GM19438 (cell line): ENCODE measurements around the gene MEN1.

Experiments used
- ATAC-seq: cut with Tn5 transposase; IDR thresholded peaks from one replicate; pipeline ENCODE4 v1.9.1; 2021; ENCODE audit warnings: low read depth; ENCODE audit not compliant: unreplicated experiment

Gene MEN1

DNA sequence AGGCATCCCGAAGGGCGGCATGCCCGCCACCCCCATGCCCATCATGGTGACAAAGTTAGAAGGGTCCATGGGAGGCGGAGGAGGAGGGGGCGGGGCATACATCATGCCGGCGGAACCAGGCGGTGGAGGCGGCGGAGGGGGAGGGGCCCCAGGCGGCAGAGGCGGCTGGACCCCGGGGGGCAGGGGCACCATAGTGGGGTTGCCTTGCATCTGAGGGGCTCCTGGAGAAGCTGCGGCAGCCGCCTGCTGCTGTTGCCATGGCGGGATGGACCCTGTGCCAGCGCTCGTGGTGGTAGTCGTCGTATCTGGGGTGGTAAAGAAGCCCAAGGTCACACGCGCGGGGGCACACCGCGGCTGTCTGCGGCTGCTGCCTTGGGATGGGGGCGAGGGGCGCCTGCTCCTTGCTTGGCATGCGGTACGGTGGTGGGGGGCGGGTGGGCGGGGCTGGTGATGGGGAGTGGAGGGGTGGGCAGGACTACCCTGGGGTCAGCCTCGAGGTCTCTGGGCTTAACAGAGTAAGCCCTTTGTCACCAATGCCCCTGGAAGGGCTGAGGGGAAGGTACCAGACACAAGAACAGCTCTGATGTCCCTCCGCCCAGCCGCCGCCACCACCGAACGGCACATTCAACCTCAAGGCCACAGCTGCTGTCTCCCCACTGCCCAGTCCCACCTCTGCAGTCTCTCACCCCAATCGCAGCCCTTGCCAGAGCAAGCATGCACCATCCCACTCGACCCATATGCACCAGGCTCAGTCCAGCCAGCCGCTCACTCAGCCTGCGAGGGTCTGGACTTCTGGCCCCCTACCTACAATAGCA is 44.3 kb downstream of the MEN1 start:
- no peak for ATAC-seq

DNA sequence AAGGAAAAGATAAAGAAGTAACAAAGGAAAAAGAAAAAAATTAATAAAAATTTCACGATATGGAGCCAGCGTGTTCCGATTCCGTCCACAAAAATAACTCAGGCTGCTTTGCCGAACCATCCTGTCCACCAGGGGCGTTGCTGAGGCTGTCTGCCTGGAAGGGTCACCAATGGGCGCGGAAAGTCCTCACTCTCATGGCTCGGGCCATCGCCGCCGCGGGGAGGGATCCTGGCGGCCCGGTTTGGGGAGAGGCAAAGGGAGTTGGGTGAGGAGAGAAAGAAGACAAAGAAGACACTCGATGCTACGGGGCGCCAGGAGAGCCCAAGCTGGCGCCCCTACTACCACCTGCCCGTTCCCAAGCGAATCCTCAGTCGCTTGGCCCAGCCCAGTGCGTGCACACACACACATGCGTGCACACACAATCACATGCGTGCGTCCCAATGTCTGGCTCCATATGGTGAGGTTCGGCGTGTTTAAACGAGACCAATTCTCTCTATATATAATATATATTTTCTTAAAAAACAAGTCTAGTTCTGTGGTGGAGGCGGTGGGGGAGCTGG is 45.0 kb downstream of the MEN1 start:
- no peak for ATAC-seq

DNA sequence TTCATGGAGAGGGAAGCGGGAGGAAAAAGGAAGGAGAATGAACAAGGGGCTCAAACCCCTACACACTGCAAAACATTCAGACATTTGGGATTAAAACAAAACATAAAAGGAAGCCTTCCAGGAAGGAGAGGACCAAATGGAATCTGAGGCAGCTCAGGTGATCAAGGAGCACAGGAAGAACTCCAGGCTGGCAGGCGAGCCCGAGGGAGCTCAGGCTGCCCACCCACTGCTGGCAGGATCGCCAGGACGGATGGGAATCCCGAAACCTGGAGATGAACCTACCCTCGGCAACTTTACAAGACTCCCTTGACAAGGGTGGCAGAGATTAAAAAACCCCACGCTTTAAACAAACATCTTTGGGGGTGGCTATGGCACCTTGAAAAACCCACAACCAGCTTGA is 45.6 kb downstream of the MEN1 start:
- no peak for ATAC-seq

DNA sequence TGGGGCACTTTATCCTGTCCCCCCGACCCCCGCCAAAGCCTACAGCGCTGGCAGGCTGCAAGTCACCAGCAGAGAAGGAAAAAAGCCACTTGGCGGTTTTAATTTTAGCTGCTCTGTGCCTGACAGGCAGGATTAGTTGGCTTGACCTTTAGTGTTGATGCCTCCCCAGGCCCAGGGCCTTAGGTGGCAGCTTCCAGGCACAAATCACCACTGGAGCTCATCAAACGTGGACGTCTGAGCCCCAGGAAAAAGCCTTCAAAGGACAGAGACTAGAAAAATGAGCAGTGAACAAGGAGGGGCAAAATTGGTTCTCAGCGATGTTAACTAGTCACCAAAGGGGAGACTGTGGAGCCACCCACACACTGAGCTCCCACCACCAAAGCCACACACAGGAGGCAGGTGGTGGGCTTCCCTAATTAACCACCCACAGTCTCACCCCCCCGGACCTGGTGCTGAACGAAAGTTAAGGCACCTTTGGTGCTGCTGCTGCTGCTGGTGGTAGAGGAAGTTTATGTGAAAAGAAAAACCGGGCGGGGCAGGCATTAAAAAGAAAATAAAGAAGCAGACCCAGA is 46.2 kb downstream of the MEN1 start:
- no peak for ATAC-seq

DNA sequence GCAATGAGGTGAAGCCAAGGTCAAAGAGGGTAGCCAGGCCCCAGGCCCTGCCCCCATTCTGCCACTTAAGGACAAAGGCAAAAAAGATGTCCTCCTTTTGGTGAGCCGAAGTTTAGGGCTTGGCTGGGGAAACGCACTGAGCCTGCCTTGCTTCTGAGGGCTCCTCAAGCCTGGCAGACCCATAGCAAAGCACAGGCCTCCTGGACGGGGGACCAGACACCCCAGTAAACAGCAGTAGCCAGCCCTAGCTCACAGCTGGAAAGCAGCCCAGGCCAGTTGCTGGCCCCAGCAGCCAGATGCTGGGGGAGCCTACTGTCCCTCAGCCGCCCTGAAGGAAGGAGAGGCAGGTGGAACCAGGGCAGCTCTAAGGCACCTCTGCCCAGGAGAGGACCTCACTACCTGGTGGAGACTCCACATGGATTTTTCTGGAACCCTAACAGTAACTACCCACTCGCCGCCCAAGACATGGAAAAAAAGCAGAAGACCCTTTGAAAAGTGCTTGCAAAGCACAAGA is 46.8 kb downstream of the MEN1 start:
- no peak for ATAC-seq

DNA sequence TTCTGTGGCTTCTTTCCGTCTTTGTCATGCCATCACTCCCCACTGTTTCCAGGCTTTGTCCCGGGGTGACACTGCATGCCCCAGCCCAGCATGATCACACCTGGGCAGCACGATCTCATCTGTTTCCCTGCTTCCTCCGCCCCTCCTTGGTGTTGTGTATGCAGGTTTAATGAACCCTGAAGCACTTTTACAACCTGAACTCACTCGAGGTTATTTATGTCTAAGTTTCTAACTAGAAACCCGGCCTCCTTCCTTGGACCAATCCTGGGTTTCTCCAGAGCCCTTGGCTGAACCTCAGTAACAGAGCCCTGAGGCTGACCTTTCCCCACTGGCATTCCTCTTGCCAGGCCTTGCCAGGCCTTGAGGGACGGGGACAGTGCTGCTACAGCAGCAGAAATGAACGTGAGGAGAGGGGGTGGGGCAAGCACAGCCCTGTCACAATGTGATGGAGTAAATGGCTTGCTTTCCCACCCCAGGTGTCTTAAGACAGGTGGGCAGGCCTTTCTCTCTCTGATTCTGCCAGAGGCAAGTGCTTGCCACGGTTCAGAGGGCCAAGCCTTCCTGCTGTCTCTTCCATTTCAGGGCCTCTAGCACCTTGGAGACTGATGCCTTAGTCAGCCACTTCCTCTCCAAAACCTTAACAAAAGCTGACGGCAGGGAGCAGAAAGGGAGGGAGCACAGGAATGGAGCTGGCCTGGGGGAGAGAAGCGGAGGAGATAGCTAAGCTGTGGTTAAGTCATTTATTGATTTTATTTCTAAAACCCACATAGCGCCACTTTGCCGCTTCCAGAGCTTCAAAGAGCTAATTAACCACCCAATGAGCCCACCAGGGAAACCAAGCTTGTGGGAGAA is 47.5 kb downstream of the MEN1 start:
- no peak for ATAC-seq

DNA sequence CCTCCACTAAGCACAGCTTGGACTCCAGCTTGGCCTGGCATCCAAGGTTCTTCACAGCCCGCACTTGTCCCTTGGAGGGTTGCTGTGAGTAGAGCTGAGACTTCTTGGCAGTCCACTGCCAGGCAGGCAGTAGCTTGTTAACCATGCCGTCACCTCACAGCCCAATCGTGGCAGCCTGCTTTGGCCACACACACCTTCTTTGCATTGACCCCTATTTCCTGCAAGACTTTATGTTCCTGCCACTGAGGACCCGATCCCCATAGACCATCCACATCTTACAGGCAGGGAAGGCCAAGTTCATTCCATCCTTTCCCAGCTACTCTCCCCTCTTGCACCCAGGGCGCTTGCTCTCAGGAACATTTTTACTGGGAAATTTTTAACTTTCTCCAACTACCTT is 48.1 kb downstream of the MEN1 start:
- ATAC-seq, result no peak

DNA sequence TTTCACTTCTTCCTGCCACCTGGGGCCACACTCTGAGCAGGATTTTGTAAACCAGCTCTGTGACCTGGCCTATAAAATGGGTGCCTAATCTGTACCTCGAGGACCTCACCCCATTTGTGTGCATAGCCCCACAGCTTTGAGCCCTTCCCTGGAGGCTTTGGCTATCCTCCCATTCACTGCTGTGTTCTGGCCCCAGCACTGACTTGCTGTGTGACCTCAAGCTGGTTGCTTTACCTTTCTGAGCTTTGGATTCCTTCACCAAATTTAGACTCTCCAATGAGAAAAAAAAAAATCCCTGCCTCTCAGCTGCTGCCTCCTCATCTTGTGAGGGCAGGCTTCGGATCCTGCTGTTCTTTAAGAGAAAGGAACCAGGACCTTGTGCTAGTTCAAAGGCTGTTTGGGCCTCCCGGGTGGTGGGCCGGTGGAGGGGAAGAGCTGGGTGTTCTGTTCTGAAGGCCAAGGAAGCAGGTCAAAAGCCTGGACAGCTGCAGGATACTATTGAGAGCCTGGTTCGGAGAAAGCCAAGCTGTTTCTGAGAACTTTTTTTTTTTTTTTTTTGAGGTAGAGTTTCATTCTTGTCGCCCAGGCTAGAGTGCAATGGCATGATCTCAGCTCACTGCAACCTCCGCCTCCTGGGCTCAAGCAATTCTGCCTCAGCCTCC is 49.5 kb downstream of the MEN1 start:
- no peak for ATAC-seq

DNA sequence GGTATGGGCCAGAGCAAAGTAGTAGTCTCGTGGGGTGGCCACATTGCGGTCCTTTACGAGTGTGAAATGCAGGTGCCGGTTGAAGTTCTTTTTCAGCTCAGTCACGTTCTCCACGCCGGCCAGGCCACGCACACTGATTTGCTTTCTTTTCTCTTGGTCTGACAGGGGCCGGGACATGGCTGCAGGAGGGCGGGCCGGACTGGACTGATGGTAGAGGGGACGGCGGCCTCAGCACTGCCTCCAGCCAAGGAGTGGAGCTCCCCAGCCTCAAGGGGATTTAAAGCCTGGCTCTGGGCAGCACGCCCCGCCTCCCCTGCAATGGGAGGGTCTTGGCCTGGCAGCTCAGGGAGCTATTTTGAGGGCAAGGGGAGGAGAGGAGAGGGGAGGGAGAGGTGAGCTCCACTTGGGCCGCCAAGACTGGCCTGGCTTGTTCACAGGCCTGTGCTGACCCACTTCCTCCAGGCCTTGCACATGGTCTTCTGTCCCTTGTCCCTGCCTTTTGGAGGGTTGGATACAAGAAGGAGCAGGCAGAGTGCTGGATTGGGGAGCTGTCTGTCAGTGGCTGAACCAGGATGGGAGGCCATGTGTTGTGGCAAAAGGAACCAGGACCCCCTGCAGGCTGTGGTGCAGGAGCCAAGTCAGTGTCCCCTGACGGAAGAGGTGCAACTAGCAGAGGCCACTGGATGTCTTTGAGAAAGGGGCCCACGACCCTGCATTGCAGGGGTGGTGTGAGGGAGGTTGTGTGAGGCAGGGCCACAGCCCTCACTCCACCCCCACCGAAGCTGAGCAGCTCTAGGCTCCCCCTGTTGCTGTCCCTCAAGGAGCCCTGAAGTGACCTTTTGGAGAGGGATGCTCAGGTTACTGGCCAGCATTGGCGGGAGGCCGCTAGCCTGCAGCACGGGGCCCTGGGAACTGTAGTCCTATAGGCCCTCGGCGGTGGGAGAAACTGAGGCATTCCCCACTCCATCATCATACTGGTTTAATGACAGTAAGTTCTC is 50.3 kb downstream of the MEN1 start, which contains the start of gene PYGM:
Gene PYGM (minus strand): TSS at position 253 of the 998 bp plus-strand sequence. CDS start 76 bp downstream, at position 177.
- no peak for ATAC-seq

DNA sequence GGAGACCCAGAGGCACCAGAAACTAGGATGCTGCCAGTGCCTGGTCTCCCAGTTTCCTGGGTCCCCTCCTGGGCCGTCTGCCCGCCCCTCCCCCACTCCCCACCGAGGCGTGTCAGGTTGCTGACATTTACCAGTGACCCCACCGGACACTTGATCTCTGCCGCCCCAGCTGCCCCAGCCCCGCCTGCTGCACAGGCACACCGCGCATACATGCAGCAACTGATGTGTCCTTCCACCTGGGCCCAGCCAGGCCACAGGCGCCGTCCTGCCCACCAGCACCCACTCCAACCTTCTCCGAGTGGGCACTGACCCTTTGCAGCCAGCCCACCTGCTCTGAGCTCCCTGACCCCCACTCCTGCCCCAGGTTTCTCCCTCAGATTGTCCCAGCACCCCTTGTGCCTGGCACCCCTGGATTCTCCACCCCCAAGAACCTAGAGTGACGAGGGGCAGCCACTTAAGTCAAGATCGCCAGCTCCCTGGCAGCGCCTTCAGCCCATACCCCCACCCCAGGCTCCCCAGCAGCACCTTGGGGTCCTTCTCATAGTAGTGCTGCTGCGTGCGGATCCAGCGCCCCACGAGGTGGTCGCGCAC is 51.1 kb downstream of the MEN1 start:
- ATAC-seq, result no peak

DNA sequence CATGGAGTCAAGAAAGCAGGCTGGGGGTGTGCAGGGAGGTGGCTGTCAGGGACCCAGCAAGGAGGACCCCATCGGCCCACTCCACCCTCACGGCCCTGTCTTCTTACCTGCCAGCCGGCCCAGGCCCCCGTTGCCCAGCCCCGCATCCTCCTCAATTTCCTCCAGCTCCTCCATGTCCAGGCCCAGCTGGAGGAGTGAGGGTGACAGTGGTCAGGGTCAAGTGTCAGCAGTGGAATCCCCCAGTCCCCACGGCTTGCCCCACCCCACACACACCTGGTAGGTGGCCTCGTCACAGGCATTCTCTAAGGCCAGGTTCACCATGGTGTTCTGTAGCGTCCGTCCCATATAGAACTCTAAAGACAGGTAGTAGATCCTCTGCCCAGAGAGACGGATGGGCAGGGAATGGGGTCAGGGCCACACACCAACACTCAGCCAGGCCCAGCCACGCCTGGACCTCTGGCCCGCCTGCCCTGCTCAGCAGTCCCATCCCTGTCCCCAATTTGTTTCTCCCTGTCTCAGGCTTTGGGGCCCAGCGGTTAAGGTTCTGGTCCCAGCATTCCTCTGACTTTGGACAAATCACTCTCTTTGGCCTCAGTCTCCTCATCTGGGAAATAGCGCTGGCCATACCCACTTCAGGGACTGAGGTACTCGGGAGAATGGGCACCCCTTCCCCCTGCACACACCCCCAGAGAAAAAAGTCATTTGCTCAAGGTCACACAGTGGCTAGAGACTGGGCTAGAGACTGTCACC is 51.8 kb downstream of the MEN1 start:
- ATAC-seq, result no peak

DNA sequence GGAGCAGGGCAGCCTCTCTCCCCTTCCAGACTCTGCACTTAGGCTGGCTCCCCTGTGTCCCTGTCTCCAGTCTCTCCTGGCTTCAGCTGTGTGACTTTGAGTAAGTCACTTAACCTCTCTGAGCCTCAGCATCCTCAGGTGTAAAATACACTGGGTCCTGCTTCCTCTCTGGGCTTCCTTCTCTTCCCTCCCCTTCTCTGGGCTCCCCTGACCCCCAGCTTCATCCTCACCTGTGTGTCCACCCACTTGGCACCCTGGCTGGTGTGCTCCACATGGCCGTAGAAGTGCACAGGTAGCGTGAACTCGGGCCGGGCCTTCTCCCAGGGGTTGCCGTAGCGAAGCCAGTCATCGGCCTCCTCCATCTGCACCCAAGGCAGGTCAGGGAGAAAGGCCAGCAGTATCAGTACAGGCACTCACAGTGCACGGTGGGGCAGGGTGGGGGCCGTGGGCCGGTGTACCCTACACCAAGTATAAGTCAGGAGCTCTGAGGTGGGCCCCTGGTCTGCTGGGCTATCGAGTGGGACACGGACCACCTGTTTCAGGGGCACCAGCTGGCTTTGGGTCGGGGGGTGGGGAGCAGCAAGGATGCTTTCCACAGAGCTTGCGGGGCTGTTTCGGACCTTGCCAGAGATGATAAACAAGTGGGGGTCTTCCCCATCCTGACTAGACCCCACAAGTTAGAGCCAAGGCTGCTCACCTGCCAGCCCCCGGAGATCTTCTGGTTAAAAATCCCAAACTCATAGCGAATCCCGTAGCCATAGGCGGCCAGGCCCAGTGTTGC is 52.6 kb downstream of the MEN1 start:
- ATAC-seq, result no peak

DNA sequence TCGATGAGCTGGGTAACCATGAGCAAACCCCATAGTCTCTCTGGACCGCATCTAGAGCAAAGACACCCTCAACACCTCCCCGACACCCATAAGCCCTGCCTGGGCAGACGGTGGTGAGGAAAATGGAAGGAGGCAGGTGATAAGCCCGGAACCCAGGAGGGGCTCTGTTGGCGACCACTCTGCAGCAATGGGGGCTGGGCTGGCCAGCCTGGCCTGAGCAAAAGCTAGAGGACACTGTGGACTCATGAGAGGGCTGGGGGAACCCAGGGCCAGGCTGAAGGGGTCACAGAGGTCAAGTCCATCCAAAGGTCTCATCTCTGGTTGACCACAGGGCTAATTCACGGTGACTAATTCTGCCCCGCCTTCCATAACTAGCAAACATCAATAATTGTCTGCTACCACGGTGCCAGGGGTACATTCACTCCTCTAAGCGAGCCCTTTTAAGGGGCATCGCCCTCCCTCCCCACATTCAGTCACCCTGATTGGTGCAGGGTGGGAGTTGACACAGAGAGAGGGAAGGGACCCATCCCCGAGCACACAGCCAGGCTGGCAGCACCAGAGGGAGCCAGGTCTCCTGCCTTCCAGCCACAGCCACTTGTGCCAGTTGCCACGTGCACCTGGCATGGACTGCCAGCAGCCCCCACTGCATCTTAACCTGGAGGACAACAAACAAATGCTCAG is 54.5 kb downstream of the MEN1 start:
- ATAC-seq, result no peak

DNA sequence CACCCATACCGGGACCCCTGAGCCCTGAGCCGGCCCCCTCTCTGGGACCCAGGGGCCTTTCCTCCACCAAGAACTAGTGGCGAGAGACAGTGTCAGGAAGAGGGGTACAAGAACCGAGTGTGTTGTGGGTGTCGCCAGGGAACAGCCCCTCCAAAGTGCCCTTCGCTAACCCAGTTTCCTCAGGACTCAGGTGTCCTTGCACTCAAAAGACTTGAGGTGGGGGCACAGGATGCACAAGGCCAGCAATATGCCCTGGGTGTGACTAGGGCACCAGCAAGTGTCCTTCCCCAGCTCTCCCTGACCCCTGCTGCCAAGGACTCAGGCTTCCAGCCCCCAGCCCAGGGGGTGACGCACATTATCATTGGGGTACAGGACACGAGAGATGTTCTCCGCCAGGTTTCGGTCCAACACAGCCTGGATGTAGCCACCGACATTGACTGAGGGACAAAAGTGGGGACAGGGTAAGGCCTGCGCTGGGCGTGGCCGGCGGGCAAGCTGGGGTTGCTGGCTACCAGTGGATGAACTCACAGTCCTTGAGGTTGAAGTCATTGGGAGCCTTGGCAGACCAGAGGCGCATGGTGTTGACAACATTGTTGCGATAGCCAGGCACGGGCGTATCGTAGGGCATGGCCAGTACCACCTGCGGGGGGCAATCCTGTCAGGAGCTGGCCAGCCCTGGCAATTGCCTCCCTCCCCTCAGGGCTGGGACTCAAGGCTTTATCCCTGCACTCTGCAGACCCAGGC is 55.3 kb downstream of the MEN1 start:
- no peak for ATAC-seq

DNA sequence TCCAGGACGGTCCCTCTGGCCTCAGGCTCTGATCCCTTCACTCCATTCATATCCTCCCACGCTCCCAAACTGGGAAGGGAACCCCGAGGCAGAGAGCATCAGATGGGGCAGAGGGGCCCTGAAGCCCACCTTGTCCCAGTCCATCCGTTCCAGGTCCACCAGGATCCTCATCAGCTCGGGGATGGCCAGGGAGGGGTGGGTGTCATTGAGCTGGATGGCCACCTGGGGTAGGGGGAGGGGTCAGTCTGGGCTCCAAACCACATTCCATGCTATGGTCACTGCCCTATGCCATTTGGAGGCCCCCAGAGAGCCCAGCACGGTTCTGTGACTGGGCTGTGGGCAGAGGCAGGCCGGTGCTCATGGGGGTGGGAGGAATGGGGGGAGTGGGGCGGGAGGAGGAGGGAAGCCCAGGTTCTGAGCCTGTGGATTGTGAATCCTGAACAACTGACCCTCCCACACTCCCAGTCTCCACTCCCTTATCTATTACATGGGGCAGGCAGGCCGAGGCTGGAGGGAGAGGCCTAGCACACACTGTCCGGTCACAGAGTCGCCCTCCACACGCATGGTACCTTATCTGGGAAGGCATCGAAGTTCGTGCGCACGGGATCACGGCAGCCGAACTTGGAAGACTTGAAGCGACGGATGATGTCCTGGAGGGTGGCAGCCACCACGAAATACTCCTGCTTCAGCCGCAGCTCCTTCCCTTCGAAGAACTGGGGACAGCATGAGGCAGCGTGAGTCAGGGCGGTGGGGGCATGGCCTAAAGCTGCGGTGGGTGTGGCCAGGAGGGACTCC is 56.0 kb downstream of the MEN1 start:
- no peak for ATAC-seq
